IMR-90 (cell line): ENCODE measurements around the gene OR52K2. TPM values are rescaled to one million over a fixed set of nuclear protein-coding genes. Genes with fewer than 3 reads are reported as not detected.
"Not testable (repeated sequence)": the region's sequence is repeated elsewhere in the genome, so short reads cannot be mapped to it uniquely, and the experiment has no call there.

Experiments
- ATAC-seq: fragments of 200-7000 bp; cut with Tn5 transposase; 2 replicates; pipeline ENCODE4 v1.9.1; 2020; ENCODE audit warnings: low read depth, mild to moderate bottlenecking, moderate library complexity
- BruUV-seq: library from RNA; stranded (reverse); fragments of 400-500 nt; replicated peaks from 2 replicates; lab custom pipeline; 2021; lab: Mats Ljungman, UMichigan
- CTCF ChIA-PET: fragments of 300-600 bp; formaldehyde crosslinking; extraction: SDS; loops from one replicate; lab custom pipeline; 2021; ENCODE audit warnings: antibody characterized with exemption; lab: Yijun Ruan, JAX
- POLR2A ChIA-PET: fragments of 300-600 bp; sonication (Branson Sonifier 250); formaldehyde crosslinking; loops from one replicate; lab custom pipeline; 2022; ENCODE audit warnings: antibody characterized with exemption; ENCODE audit not compliant: unreplicated experiment; lab: Charles Lee
- DNase-seq: peaks from one replicate; pipeline ENCODE4 v3.0.0; 2013
- H2AFZ ChIP-seq: replicated peaks from 2 replicates; pipeline ENCODE3; 2013; ENCODE audit warnings: low read length, mild to moderate bottlenecking; ENCODE audit not compliant: poor library complexity
- H2AK5ac ChIP-seq: 2 replicates; pipeline ENCODE4 v1.6.1; 2013; ENCODE audit warnings: low read depth, low read length, inconsistent platforms
- H2AK9ac ChIP-seq: replicated peaks from 2 replicates; pipeline ENCODE3; 2013; ENCODE audit warnings: mild to moderate bottlenecking, low read depth, low read length, moderate library complexity; ENCODE audit not compliant: poor library complexity
- H2BK120ac ChIP-seq: 2 replicates; pipeline ENCODE4 v1.6.1; 2013; ENCODE audit warnings: low read depth, low read length, inconsistent platforms
- H2BK15ac ChIP-seq: 3 replicates; pipeline ENCODE4 v1.6.1; 2013; ENCODE audit warnings: low read depth, low read length, inconsistent platforms
- H2BK20ac ChIP-seq: 2 replicates; pipeline ENCODE4 v1.6.1; 2013; ENCODE audit warnings: low read depth, mild to moderate bottlenecking, inconsistent platforms, low read length, moderate library complexity
- H2BK5ac ChIP-seq: 2 replicates; pipeline ENCODE4 v1.6.1; 2013; ENCODE audit warnings: mild to moderate bottlenecking, low read depth, low read length, inconsistent platforms; ENCODE audit not compliant: poor library complexity, severe bottlenecking
- H3K14ac ChIP-seq: replicated peaks from 2 replicates; pipeline ENCODE4 v1.6.1; 2013; ENCODE audit warnings: low read depth, low read length, inconsistent platforms
- H3K18ac ChIP-seq: 2 replicates; pipeline ENCODE4 v1.6.1; 2013; ENCODE audit warnings: low read depth, low read length, control low read depth
- H3K23ac ChIP-seq: 2 replicates; pipeline ENCODE4 v1.6.1; 2013; ENCODE audit warnings: low read depth, low read length, inconsistent platforms
- H3K27ac ChIP-seq: 2 replicates; pipeline ENCODE4 v1.5.1; 2013; ENCODE audit warnings: mild to moderate bottlenecking, control low read depth, low read length; ENCODE audit not compliant: insufficient read depth
- H3K27me3 ChIP-seq: 2 replicates; pipeline ENCODE4 v1.6.1; 2013; ENCODE audit warnings: low read length; ENCODE audit not compliant: control insufficient read depth, insufficient read depth
- H3K36me3 ChIP-seq: 2 replicates; pipeline ENCODE4 v1.6.1; 2013; ENCODE audit warnings: low read length, mixed read lengths; ENCODE audit not compliant: control insufficient read depth, insufficient read depth
- H3K4ac ChIP-seq: 2 replicates; pipeline ENCODE4 v1.6.1; 2013; ENCODE audit warnings: low read depth, low read length, inconsistent platforms
- H3K4me1 ChIP-seq: 2 replicates; pipeline ENCODE4 v1.6.1; 2013; ENCODE audit warnings: low read length, mixed read lengths; ENCODE audit not compliant: control insufficient read depth, insufficient read depth
- H3K4me2 ChIP-seq: 2 replicates; pipeline ENCODE4 v1.6.1; 2013; ENCODE audit warnings: low read depth, mild to moderate bottlenecking, control low read depth, low read length, moderate library complexity
- H3K4me3 ChIP-seq: 2 replicates; pipeline ENCODE4 v1.5.1; 2013; ENCODE audit warnings: low read depth, mild to moderate bottlenecking, control low read depth, low read length, moderate library complexity; ENCODE audit not compliant: insufficient read depth
- H3K56ac ChIP-seq: 2 replicates; pipeline ENCODE4 v1.6.1; 2013; ENCODE audit warnings: low read length, inconsistent platforms; ENCODE audit not compliant: insufficient read depth; ENCODE audit errors: extremely low read depth
- H3K79me1 ChIP-seq, 2 experiments: 2 replicates each; pipeline ENCODE4 v1.6.1; 2013; ENCODE audit warnings: low read length in 2 of 2, inconsistent platforms in 1 of 2, low read depth in 1 of 2
- H3K9ac ChIP-seq: 2 replicates; pipeline ENCODE4 v1.6.1; 2013; ENCODE audit warnings: low read depth, low read length, control low read depth
- H3K9me1 ChIP-seq: 2 replicates; pipeline ENCODE4 v1.6.1; 2013; ENCODE audit warnings: low read length, inconsistent platforms; ENCODE audit not compliant: insufficient read depth
- H3K9me3 ChIP-seq: 2 replicates; pipeline ENCODE4 v1.6.1; 2013; ENCODE audit warnings: low read length; ENCODE audit not compliant: control insufficient read depth, insufficient read depth
- H4K20me1 ChIP-seq: 2 replicates; pipeline ENCODE4 v1.6.1; 2013; ENCODE audit warnings: low read length, inconsistent platforms; ENCODE audit not compliant: insufficient read depth
- H4K5ac ChIP-seq: 2 replicates; pipeline ENCODE4 v1.6.1; 2013; ENCODE audit warnings: mild to moderate bottlenecking, low read depth, low read length, control low read depth
- H4K8ac ChIP-seq, 2 experiments: 2 replicates each; pipeline ENCODE4 v1.6.1; 2013; ENCODE audit warnings: low read depth in 2 of 2, low read length in 2 of 2, control low read depth in 1 of 2, inconsistent platforms in 1 of 2
- H4K91ac ChIP-seq: 2 replicates; pipeline ENCODE4 v1.6.1; 2013; ENCODE audit warnings: low read depth, low read length, inconsistent platforms; ENCODE audit not compliant: insufficient read depth
- WGBS, 2 experiments: methylation state at CpG; one replicate each; pipeline versions ENCODE4 v1.1.5 to v1.1.7; 2013; ENCODE audit warnings: missing lambda C conversion rate in 2 of 2; ENCODE audit not compliant: insufficient read length in 1 of 2; ENCODE audit errors: extremely low coverage in 2 of 2; 5-methylcytosine and 5-hydroxymethylcytosine counted together
- dilution Hi-C: fragments of 300-500 bp; cut with HindIII; formaldehyde crosslinking; loops from one replicate; pipeline ENCODE4 v1.14.3; 2018; ENCODE audit warnings: low sequenced_read_pairs; ENCODE audit not compliant: unreplicated experiment
- in situ Hi-C: fragments of 300-500 bp; cut with MboI; formaldehyde crosslinking; loops from 3 replicates; pipeline ENCODE4 v1.14.3; 2019; ENCODE audit warnings: low sequenced_read_pairs, inconsistent platforms, mixed read lengths
- intact Hi-C: fragments of 100-400 bp; cut with micrococcal nuclease; formaldehyde crosslinking; loops from 2 replicates; pipeline ENCODE4 v1.10.0; 2022
- polyA plus RNA-seq, 3 experiments: library from polyadenylated mRNA; depleted of rRNA; stranded (reverse); fragments of >200 nt; gene quantifications; 2 replicates each; pipeline ENCODE4 v1.2.3, GENCODE V29; 2012; ENCODE audit warnings: low replicate concordance in 1 of 3
- total RNA-seq: library from RNA; depleted of rRNA; stranded (reverse); fragments of >200 nt; gene quantifications from 2 replicates; pipeline ENCODE4 v1.2.3, GENCODE V29; 2012

Gene OR52K2
- total and polyA plus RNA-seq, 2 of the 4 experiments (the other 2 are of a cell fraction): not detected

DNA sequence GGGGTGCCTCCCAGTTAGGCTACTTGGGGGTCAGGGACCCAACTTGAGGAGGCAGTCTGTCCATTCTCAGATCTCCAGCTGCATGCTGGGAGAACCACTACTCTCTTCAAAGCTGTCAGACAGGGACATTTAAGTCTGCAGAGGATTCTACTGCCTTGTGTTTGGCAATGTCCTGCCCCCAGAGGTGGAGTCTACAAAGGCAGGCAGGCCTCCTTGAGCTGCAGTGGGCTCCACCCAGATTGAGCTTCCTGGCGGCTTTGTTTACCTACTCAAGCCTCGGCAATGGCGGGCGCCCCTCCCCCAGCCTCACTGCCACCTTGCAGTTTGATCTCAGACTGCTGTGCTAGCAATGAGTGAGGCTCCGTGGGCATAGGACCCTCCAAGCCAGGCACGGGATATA is 42.9 kb upstream of the OR52K2 start:
- ATAC-seq, POLR2A ChIA-PET, H2BK20ac ChIP-seq, H3K56ac ChIP-seq, in situ Hi-C loops, H3K4me3 ChIP-seq, H4K20me1 ChIP-seq, intact Hi-C loops, H3K27ac ChIP-seq, H2BK120ac ChIP-seq, H3K27me3 ChIP-seq, H3K14ac ChIP-seq, dilution Hi-C loops, H3K9ac ChIP-seq, H3K9me1 ChIP-seq, CTCF ChIA-PET, H3K36me3 ChIP-seq, H2BK15ac ChIP-seq, H3K23ac ChIP-seq, H3K4me2 ChIP-seq, H4K5ac ChIP-seq, H4K8ac ChIP-seq, H3K4me1 ChIP-seq, H2AK5ac ChIP-seq, H2AFZ ChIP-seq, H3K4ac ChIP-seq, H4K91ac ChIP-seq, H2BK5ac ChIP-seq, H2AK9ac ChIP-seq, H3K79me1 ChIP-seq, H3K18ac ChIP-seq, BruUV-seq, H3K9me3 ChIP-seq, DNase-seq: not testable (repeated sequence)
- no CpG with 5 or more reads among the region's 6 CpGs for WGBS, 2 experiments
